H9 (cell line): ENCODE data around the gene MAML3. TPM values are rescaled to one million over a fixed set of nuclear protein-coding genes. Genes with fewer than 3 reads are reported as not detected.

Experiments
- DNase-seq: peaks from one replicate; pipeline ENCODE4 v3.0.0-alpha.2; 2017
- H2AFZ ChIP-seq: one replicate; pipeline ENCODE4 v1.6.1; 2013; ENCODE audit warnings: mild to moderate bottlenecking, low read length, control low read depth, moderate library complexity
- H2AK5ac ChIP-seq: 2 replicates; pipeline ENCODE4 v1.6.1; 2013; ENCODE audit warnings: low read length, control low read depth, mixed read lengths; ENCODE audit not compliant: insufficient read length
- H2BK120ac ChIP-seq: one replicate; pipeline ENCODE4 v1.6.1; 2013; ENCODE audit warnings: low read depth, mild to moderate bottlenecking, low read length, control low read depth, inconsistent platforms; ENCODE audit not compliant: poor library complexity, severe bottlenecking
- H2BK12ac ChIP-seq: 2 replicates; pipeline ENCODE4 v1.6.1; 2013; ENCODE audit warnings: low read length, control low read depth, mixed read lengths, low read depth; ENCODE audit not compliant: insufficient read length
- H2BK15ac ChIP-seq: 2 replicates; pipeline ENCODE4 v1.6.1; 2013; ENCODE audit warnings: low read depth, low read length, control low read depth
- H2BK20ac ChIP-seq: one replicate; pipeline ENCODE4 v1.6.1; 2013; ENCODE audit warnings: low read depth, mild to moderate bottlenecking, low read length, control low read depth, inconsistent platforms; ENCODE audit not compliant: poor library complexity, severe bottlenecking
- H2BK5ac ChIP-seq: 2 replicates; pipeline ENCODE4 v1.6.1; 2013; ENCODE audit warnings: low read length, control low read depth, mixed read lengths; ENCODE audit not compliant: insufficient read length
- H3K14ac ChIP-seq: 2 replicates; pipeline ENCODE4 v1.6.1; 2013; ENCODE audit warnings: low read length, control low read depth; ENCODE audit not compliant: insufficient read depth
- H3K18ac ChIP-seq: 2 replicates; pipeline ENCODE4 v1.6.1; 2013; ENCODE audit warnings: low read depth, mild to moderate bottlenecking, mixed read lengths, low read length, control low read depth; ENCODE audit not compliant: insufficient read length
- H3K23ac ChIP-seq: 2 replicates; pipeline ENCODE4 v1.6.1; 2013; ENCODE audit warnings: low read length, control low read depth, mixed read lengths, low read depth; ENCODE audit not compliant: insufficient read length
- H3K23me2 ChIP-seq: 2 replicates; pipeline ENCODE4 v1.6.1; 2013; ENCODE audit warnings: low read depth, mild to moderate bottlenecking, mixed read lengths, low read length, control low read depth; ENCODE audit not compliant: insufficient read length, poor library complexity, severe bottlenecking
- H3K27ac ChIP-seq: 2 replicates; pipeline ENCODE4 v1.5.1; 2013; ENCODE audit warnings: low read length, control low read depth, mixed read lengths, low read depth; ENCODE audit not compliant: insufficient read length
- H3K27me3 ChIP-seq: 2 replicates; pipeline ENCODE4 v1.6.1; 2013; ENCODE audit warnings: low read length, control low read depth, inconsistent platforms; ENCODE audit not compliant: insufficient read depth
- H3K4ac ChIP-seq: 2 replicates; pipeline ENCODE4 v1.6.1; 2013; ENCODE audit warnings: low read depth, mild to moderate bottlenecking, control low read depth, inconsistent platforms, low read length, moderate library complexity
- H3K4me1 ChIP-seq: 2 replicates; pipeline ENCODE4 v1.6.1; 2013; ENCODE audit warnings: low read length, control low read depth, inconsistent platforms; ENCODE audit not compliant: insufficient read depth
- H3K4me2 ChIP-seq: 2 replicates; pipeline ENCODE4 v1.6.1; 2013; ENCODE audit warnings: low read length, control low read depth, mixed read lengths; ENCODE audit not compliant: insufficient read length, insufficient read depth
- H3K56ac ChIP-seq: 2 replicates; pipeline ENCODE4 v1.6.1; 2013; ENCODE audit warnings: low read depth, mild to moderate bottlenecking, mixed read lengths, low read length, control low read depth; ENCODE audit not compliant: insufficient read length
- H3K79me1 ChIP-seq: 2 replicates; pipeline ENCODE4 v1.6.1; 2013; ENCODE audit warnings: low read depth, mild to moderate bottlenecking, moderate library complexity, low read length, control low read depth, inconsistent platforms; ENCODE audit not compliant: insufficient read depth, poor library complexity, severe bottlenecking
- H3K79me2 ChIP-seq: 2 replicates; pipeline ENCODE4 v1.6.1; 2013; ENCODE audit warnings: low read length, control low read depth, inconsistent platforms; ENCODE audit not compliant: insufficient read depth
- H3K9ac ChIP-seq: 2 replicates; pipeline ENCODE4 v1.6.1; 2013; ENCODE audit warnings: low read length, control low read depth, mixed read lengths; ENCODE audit not compliant: insufficient read length; ENCODE audit errors: extremely low read depth
- H3K9me3 ChIP-seq: one replicate; pipeline ENCODE4 v1.6.1; 2013; ENCODE audit warnings: low read depth, low read length, inconsistent platforms; ENCODE audit not compliant: control insufficient read depth
- H3T11ph ChIP-seq: one replicate; pipeline ENCODE4 v1.6.1; 2013; ENCODE audit warnings: mild to moderate bottlenecking, low read length, control low read depth, inconsistent platforms
- H4K20me1 ChIP-seq: one replicate; pipeline ENCODE4 v1.6.1; 2013; ENCODE audit not compliant: control insufficient read depth, insufficient read length, insufficient read depth
- H4K5ac ChIP-seq: 2 replicates; pipeline ENCODE4 v1.6.1; 2013; ENCODE audit warnings: low read depth, mild to moderate bottlenecking, mixed read lengths, low read length, control low read depth; ENCODE audit not compliant: insufficient read length
- H4K8ac ChIP-seq: replicated peaks from 2 replicates; pipeline ENCODE4 v1.6.1; 2013; ENCODE audit warnings: low read length, control low read depth, mixed read lengths, low read depth; ENCODE audit not compliant: insufficient read length
- H4K91ac ChIP-seq: 2 replicates; pipeline ENCODE4 v1.6.1; 2013; ENCODE audit warnings: low read depth, mild to moderate bottlenecking, moderate library complexity, mixed read lengths, low read length, control low read depth; ENCODE audit not compliant: insufficient read length
- H3K27ac Mint-ChIP-seq, 3 experiments: 2 replicates in 2 of 3; 3 replicates in 1 of 3; pipeline ENCODE4 v1.8.0; 2020 to 2021; ENCODE audit warnings: mixed read lengths in 3 of 3, mild to moderate bottlenecking in 1 of 3, moderate library complexity in 1 of 3
- H3K27me3 Mint-ChIP-seq: 2 replicates; pipeline ENCODE4 v1.8.0; 2021; ENCODE audit warnings: low read depth, mild to moderate bottlenecking, moderate library complexity, mixed read lengths
- H3K36me3 Mint-ChIP-seq, 3 experiments: 2 replicates in 2 of 3; 3 replicates in 1 of 3; pipeline ENCODE4 v1.8.0; 2020 to 2021; ENCODE audit warnings: low read depth in 3 of 3, mixed read lengths in 3 of 3; ENCODE audit not compliant: insufficient read depth in 1 of 3
- H3K4me1 Mint-ChIP-seq, 2 experiments: 2 replicates each; pipeline ENCODE4 v1.8.0; 2020; ENCODE audit warnings: mixed read lengths in 2 of 2
- H3K4me3 Mint-ChIP-seq, 2 experiments: 2 replicates in 1 of 2; 3 replicates in 1 of 2; pipeline ENCODE4 v1.8.0; 2020 to 2021; ENCODE audit warnings: mild to moderate bottlenecking in 2 of 2, mixed read lengths in 2 of 2, moderate library complexity in 1 of 2
- H3K9me3 Mint-ChIP-seq, 2 experiments: 2 replicates in 1 of 2; 3 replicates in 1 of 2; pipeline ENCODE4 v1.8.0; 2020; ENCODE audit warnings: mild to moderate bottlenecking in 2 of 2, mixed read lengths in 2 of 2, moderate library complexity in 1 of 2
- WGBS: extraction: QIAGEN DNeasy Blood & Tissue Kit; methylation state at CpG from one replicate; pipeline ENCODE4 v1.1.7; 2013; ENCODE audit warnings: missing lambda C conversion rate, low lambda C conversion rate, mixed read lengths; ENCODE audit not compliant: insufficient read length; ENCODE audit errors: extremely low coverage; 5-methylcytosine and 5-hydroxymethylcytosine counted together
- total RNA-seq: library from RNA; stranded (reverse); gene quantifications from 2 replicates; pipeline ENCODE4 v1.2.1, GENCODE V29; 2021
- TF ChIP-seq, protein P1 (sequence below): fragments of 200-600 bp; sonication (generic); conservative IDR thresholded peaks from 3 replicates; pipeline ENCODE4 v1.8.0; 2021; ENCODE audit warnings: antibody characterized with exemption, mild to moderate bottlenecking

The MAML3 gene
- total RNA-seq, 1 experiment from 2014 or later = 3.9 TPM

DNA sequence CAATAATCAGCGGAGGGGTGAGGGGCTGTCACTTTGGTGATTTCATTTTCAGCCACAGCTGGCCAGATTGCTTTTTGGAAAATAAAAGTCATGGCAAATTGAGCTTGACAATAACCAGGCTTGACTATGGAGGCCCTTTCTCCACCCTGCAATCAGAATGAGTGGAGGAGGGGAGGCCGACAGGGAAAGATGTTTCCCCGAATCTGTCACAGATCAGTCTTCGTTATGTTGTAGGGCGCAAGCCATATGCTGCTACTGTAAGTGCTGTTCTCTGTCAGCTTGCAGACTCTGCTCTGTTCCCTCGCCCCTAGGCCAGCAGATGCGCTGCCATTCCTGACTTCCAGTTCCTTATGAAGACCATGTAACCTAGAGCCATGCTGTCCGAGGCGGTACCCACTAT is 374.3 kb downstream of the MAML3 start:
- H3K9me3 ChIP-seq = no peaks in the 10 kb centered on the region
- H2AK5ac ChIP-seq = no peak overlapping the region
- no peak overlapping the region for H3K27ac ChIP-seq
- H3K27me3 Mint-ChIP-seq = peaks cover 5% of the 10 kb centered on the region; the same call in 1 of the 2 replicates
- H3K4me1 ChIP-seq = peaks cover 14% of the 10 kb centered on the region
- no peak overlapping the region for H3K23ac ChIP-seq
- H3K4ac ChIP-seq = no peak overlapping the region
- no peaks in the 10 kb centered on the region for H4K20me1 ChIP-seq
- H3K36me3 Mint-ChIP-seq = no peaks in the 10 kb centered on the region
- H2BK20ac ChIP-seq = no peak overlapping the region
- H3K4me3 Mint-ChIP-seq = no peak overlapping the region
- no peak overlapping the region for H4K8ac ChIP-seq
- H3K14ac ChIP-seq = no peak overlapping the region
- peak overlapping the region in 1 of 3 experiments; percentile 60; a peak in 1 of 7 replicates for H3K27ac Mint-ChIP-seq
- no peak overlapping the region for H4K91ac ChIP-seq
- TF ChIP-seq, protein P1, sequence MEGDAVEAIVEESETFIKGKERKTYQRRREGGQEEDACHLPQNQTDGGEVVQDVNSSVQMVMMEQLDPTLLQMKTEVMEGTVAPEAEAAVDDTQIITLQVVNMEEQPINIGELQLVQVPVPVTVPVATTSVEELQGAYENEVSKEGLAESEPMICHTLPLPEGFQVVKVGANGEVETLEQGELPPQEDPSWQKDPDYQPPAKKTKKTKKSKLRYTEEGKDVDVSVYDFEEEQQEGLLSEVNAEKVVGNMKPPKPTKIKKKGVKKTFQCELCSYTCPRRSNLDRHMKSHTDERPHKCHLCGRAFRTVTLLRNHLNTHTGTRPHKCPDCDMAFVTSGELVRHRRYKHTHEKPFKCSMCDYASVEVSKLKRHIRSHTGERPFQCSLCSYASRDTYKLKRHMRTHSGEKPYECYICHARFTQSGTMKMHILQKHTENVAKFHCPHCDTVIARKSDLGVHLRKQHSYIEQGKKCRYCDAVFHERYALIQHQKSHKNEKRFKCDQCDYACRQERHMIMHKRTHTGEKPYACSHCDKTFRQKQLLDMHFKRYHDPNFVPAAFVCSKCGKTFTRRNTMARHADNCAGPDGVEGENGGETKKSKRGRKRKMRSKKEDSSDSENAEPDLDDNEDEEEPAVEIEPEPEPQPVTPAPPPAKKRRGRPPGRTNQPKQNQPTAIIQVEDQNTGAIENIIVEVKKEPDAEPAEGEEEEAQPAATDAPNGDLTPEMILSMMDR = no peak
- H3K79me2 ChIP-seq = no peaks in the 10 kb centered on the region
- H2BK15ac ChIP-seq = no peak overlapping the region
- H3K79me1 ChIP-seq = no peaks in the 10 kb centered on the region
- no peak overlapping the region for H3K9ac ChIP-seq
- no peak overlapping the region for H3K18ac ChIP-seq
- peaks cover 38 to 39% of the 10 kb centered on the region in 2 experiments for H3K4me1 Mint-ChIP-seq
- no peak overlapping the region for H2BK5ac ChIP-seq
- no peak overlapping the region for H3K4me2 ChIP-seq
- WGBS = no CpG with 5 or more reads among the region's 9 CpGs
- no peak overlapping the region for H3T11ph ChIP-seq
- H3K56ac ChIP-seq = no peak overlapping the region
- no peak overlapping the region for H4K5ac ChIP-seq
- no peak overlapping the region for H2AFZ ChIP-seq
- H3K9me3 Mint-ChIP-seq = no peaks in the 10 kb centered on the region
- H2BK120ac ChIP-seq = no peak overlapping the region
- no peaks in the 10 kb centered on the region for H3K23me2 ChIP-seq
- H2BK12ac ChIP-seq = no peak overlapping the region
- no peaks in the 10 kb centered on the region for H3K27me3 ChIP-seq
- no peak for DNase-seq
